K562 (cell line): Measurements from ENCODE around the gene ARHGEF12. TPM values are rescaled to one million over a fixed set of nuclear protein-coding genes. Genes with fewer than 3 reads are reported as not detected.

Experiments used
- ATAC-seq: fragments of 200-7000 bp; cut with Tn5 transposase; 3 replicates; pipeline ENCODE4 v1.9.1; 2020; ENCODE audit warnings: moderate library complexity
- BruUV-seq: library from RNA; stranded (reverse); fragments of 400-500 nt; replicated peaks from 2 replicates; lab custom pipeline; 2021; lab: Mats Ljungman, UMichigan
- CTCF ChIA-PET: fragments of 300-600 bp; formaldehyde crosslinking; extraction: SDS; loops from one replicate; lab custom pipeline; 2021; ENCODE audit warnings: low intra/inter-chr PET ratio; lab: Yijun Ruan, JAX
- POLR2A ChIA-PET: fragments of 300-600, 350-650 bp; sonication (Branson Sonifier 250); formaldehyde crosslinking; extraction: SDS; loops from one replicate; lab custom pipeline; 2021; ENCODE audit warnings: antibody characterized with exemption, inconsistent platforms; lab: Yijun Ruan, JAX
- DNase-seq, 4 experiments: peaks; one replicate each; pipeline versions ENCODE4 v3.0.0 to v3.0.0-alpha.2; 2011 to 2018; ENCODE audit warnings: low spot score in 3 of 4, mixed read lengths in 3 of 4; ENCODE audit errors: extremely low read depth in 1 of 4
- FAIRE-seq: peaks from 2 replicates; lab custom pipeline; 2011; peaks lifted over from hg19 to GRCh38; lab: Jason Lieb, UNC
- H2AFZ ChIP-seq: 2 replicates; pipeline ENCODE4 v1.6.0; 2011; ENCODE audit warnings: low read depth, low read length, control low read depth, inconsistent platforms
- H3K27ac ChIP-seq: fragments of 200-600 bp; 3 replicates; pipeline ENCODE4 v1.8.0; 2011; ENCODE audit warnings: low read depth, mild to moderate bottlenecking, control low read depth, inconsistent platforms, low read length, moderate library complexity, mixed read lengths; ENCODE audit errors: extremely low read depth
- H3K27me3 ChIP-seq, 2 experiments: fragments of 300-600 bp in 1 of 2; 2 replicates in 1 of 2; 3 replicates in 1 of 2; pipeline versions ENCODE4 v1.6.0 to v1.8.0; 2011; ENCODE audit warnings: inconsistent platforms in 2 of 2, low read length in 2 of 2, mild to moderate bottlenecking in 1 of 2, mixed read lengths in 1 of 2, moderate library complexity in 1 of 2; ENCODE audit not compliant: control insufficient read depth in 2 of 2, insufficient read depth in 2 of 2
- H3K36me3 ChIP-seq: fragments of 300-600 bp; 3 replicates; pipeline ENCODE4 v1.8.0; 2011; ENCODE audit warnings: mild to moderate bottlenecking, low read length, inconsistent platforms; ENCODE audit not compliant: control insufficient read depth, insufficient read depth
- H3K4me1 ChIP-seq, 2 experiments: fragments of 200-600 bp in 1 of 2; replicated peaks in 1 of 2; 2 replicates in 1 of 2; 3 replicates in 1 of 2; pipeline versions ENCODE4 v1.5.1 to v1.8.0; 2011; ENCODE audit warnings: inconsistent platforms in 2 of 2, low read length in 2 of 2, mild to moderate bottlenecking in 1 of 2, mixed read lengths in 1 of 2, moderate library complexity in 1 of 2; ENCODE audit not compliant: control insufficient read depth in 2 of 2, insufficient read depth in 2 of 2
- H3K4me2 ChIP-seq: 2 replicates; pipeline ENCODE4 v1.6.1; 2011; ENCODE audit warnings: low read length, control low read depth, inconsistent platforms, mixed read lengths; ENCODE audit not compliant: insufficient read depth
- H3K4me3 ChIP-seq: fragments of 200-600 bp; sonication (generic), shearing (Covaris generic); 2 replicates; pipeline ENCODE4 v1.5.1; 2016; ENCODE audit warnings: control low read depth, inconsistent platforms
- H3K79me2 ChIP-seq: fragments of 200-600 bp; 3 replicates; pipeline ENCODE4 v1.8.0; 2011; ENCODE audit warnings: low read length, inconsistent platforms; ENCODE audit not compliant: control insufficient read depth, insufficient read depth
- H3K9ac ChIP-seq, 2 experiments: 2 replicates each; pipeline versions ENCODE4 v1.6.0 to v1.6.1; 2011; ENCODE audit warnings: low read depth in 2 of 2, low read length in 2 of 2, control low read depth in 1 of 2, inconsistent platforms in 1 of 2, mild to moderate bottlenecking in 1 of 2, mixed read lengths in 1 of 2; ENCODE audit not compliant: insufficient read depth in 1 of 2
- H3K9me1 ChIP-seq: one replicate; pipeline ENCODE4 v1.6.0; 2011; ENCODE audit warnings: inconsistent platforms, mild to moderate bottlenecking, low read length, moderate library complexity; ENCODE audit not compliant: control insufficient read depth, insufficient read depth
- H3K9me3 ChIP-seq: replicated peaks from 2 replicates; pipeline ENCODE4 v1.5.1; 2011; ENCODE audit warnings: low read depth, low read length, inconsistent platforms; ENCODE audit not compliant: control insufficient read depth, insufficient read depth
- H4K20me1 ChIP-seq: replicated peaks from 2 replicates; pipeline ENCODE4 v1.6.1; 2011; ENCODE audit warnings: low read length, inconsistent platforms, mixed read lengths; ENCODE audit not compliant: control insufficient read depth, insufficient read depth
- ATF3 ChIP-seq, 2 experiments: fragments of 450-650 bp in 1 of 2; sonication (generic) in 1 of 2; formaldehyde crosslinking in 1 of 2; IDR thresholded peaks in 1 of 2; conservative IDR thresholded peaks in 1 of 2; 2 replicates each; pipeline versions ENCODE4 v1.6.1 to v1.8.1; 2016 to 2023; ENCODE audit warnings: mild to moderate bottlenecking in 2 of 2, moderate library complexity in 2 of 2, inconsistent platforms in 1 of 2, missing genetic modification reagents in 1 of 2
- CEBPG ChIP-seq, 3 experiments: fragments of 200-800 bp in 1 of 3; sonication (Bioruptor generic) in 1 of 3; sonication (generic) in 1 of 3; formaldehyde crosslinking in 1 of 3; IDR thresholded peaks in 2 of 3; conservative IDR thresholded peaks in 1 of 3; 2 replicates each; pipeline versions ENCODE4 v1.6.1 to v1.8.0; 2016 to 2022; ENCODE audit warnings: missing compliant biosample characterization in 2 of 3, missing genetic modification characterization in 2 of 3, mild to moderate bottlenecking in 1 of 3, missing genetic modification reagents in 1 of 3
- ETS2 ChIP-seq: IDR thresholded peaks from 2 replicates; pipeline ENCODE4 v1.6.1; 2016; ENCODE audit warnings: borderline replicate concordance, missing genetic modification characterization, mild to moderate bottlenecking, moderate library complexity, missing compliant biosample characterization; ENCODE audit not compliant: poor library complexity, severe bottlenecking
- ZFP36 ChIP-seq: fragments of 150-350 bp; IDR thresholded peaks from 2 replicates; pipeline ENCODE4 v1.6.1; 2018; ENCODE audit warnings: low read length, low read depth; ENCODE audit not compliant: partially characterized antibody
- ZNF134 ChIP-seq: fragments of 250-450 bp; sonication (Bioruptor Pico); conservative IDR thresholded peaks from 2 replicates; pipeline ENCODE4 v1.4.0; 2020
- ZNF217 ChIP-seq: sonication (generic); formaldehyde crosslinking; IDR thresholded peaks from 2 replicates; pipeline ENCODE4 v1.8.0; 2022; ENCODE audit warnings: mild to moderate bottlenecking, missing genetic modification reagents
- ZNF224 ChIP-seq: sonication (generic); formaldehyde crosslinking; IDR thresholded peaks from 2 replicates; pipeline ENCODE4 v1.8.0; 2022; ENCODE audit warnings: mild to moderate bottlenecking, missing genetic modification reagents
- ZNF740 ChIP-seq, 3 experiments: fragments of 200-800 bp in 1 of 3; sonication (Bioruptor generic) in 1 of 3; sonication (generic) in 1 of 3; formaldehyde crosslinking in 1 of 3; IDR thresholded peaks; 2 replicates each; pipeline versions ENCODE4 v1.6.1 to v1.8.0; 2016 to 2022; ENCODE audit warnings: mild to moderate bottlenecking in 2 of 3, missing compliant biosample characterization in 2 of 3, missing genetic modification characterization in 2 of 3, missing genetic modification reagents in 1 of 3
- WGBS: fragments of 100-300 bp; shearing (Covaris generic); methylation state at CpG from one replicate; pipeline ENCODE4 v1.1.6; 2016; ENCODE audit warnings: low coverage, mixed read lengths; ENCODE audit not compliant: insufficient coverage; ENCODE audit errors: missing lambda C conversion rate; 5-methylcytosine and 5-hydroxymethylcytosine counted together
- in situ Hi-C: fragments of 300-500 bp; cut with MboI; formaldehyde crosslinking; loops from 4 replicates; pipeline ENCODE4 v1.15.0; 2018; ENCODE audit warnings: inconsistent platforms, mixed read lengths
- intact Hi-C: fragments of 100-400 bp; cut with micrococcal nuclease; formaldehyde crosslinking; loops from 2 replicates; pipeline ENCODE4 v1.14.2; 2022
- polyA plus RNA-seq, 8 experiments: library from polyadenylated mRNA; depleted of rRNA in 4 of 8; stranded (reverse) in 5 of 8; unstranded in 3 of 8; fragments of >200 nt; fragmentation: Nextera tagmentation in 2 of 8; fragmentation: Illumina TruSeq in 1 of 8; extraction: Ambion mirVana in 2 of 8; extraction: Trizol in 1 of 8; gene quantifications; 2 replicates each; pipeline versions ENCODE4 v1.2.1 to v1.2.3, GENCODE V29; 2011 to 2014; ENCODE audit warnings: inconsistent platforms in 1 of 8, missing spikeins in 1 of 8
- total RNA-seq, 7 experiments: library from RNA; depleted of rRNA in 6 of 7; stranded (reverse); fragments of >200 nt in 6 of 7; fragmentation: Illumina TruSeq in 2 of 7; extraction: Trizol in 2 of 7; gene quantifications; 2 replicates each; pipeline versions ENCODE4 v1.2.1 to v1.2.3, GENCODE V29; 2011 to 2021; ENCODE audit warnings: low replicate concordance in 1 of 7

ARHGEF12 gene
- total and polyA plus RNA-seq, 9 of the 15 experiments (the other 6 are each of a cell fraction or from before 2014, with no cell fraction given) = 3.5 to 51.7 (median 29.5) TPM

- TF ChIP-seq ZNF134 (CRISPR knock-in tag) (no peak), ETS2 (tag) (no peak), ZFP36 (peak; percentile 91), ZNF740 (CRISPR knock-in tag; IDR thresholded peaks at IDR 0.05) (no peak), ZNF740 (tag; IDR thresholded peaks at IDR 0.05) (no peak), ZNF217 (CRISPR knock-in tag) (no peak), ATF3 (IDR thresholded peaks at IDR 0.05) (peak; percentile 36), ATF3 (CRISPR knock-in tag; conservative IDR thresholded peaks at IDR 0.05) (no peak), ZNF224 (CRISPR knock-in tag) (no peak), CEBPG (CRISPR knock-in tag; IDR thresholded peaks at IDR 0.05) (no peak), CEBPG (tag; conservative IDR thresholded peaks at IDR 0.05 in 1 of 2, IDR thresholded peaks at IDR 0.05 in 1 of 2) (0 out of 4 replicates have a peak, but pooled peaks have one; percentile 17 to 19)
- CTCF ChIA-PET = no interaction called here
- no peak overlapping the region for H3K4me2 ChIP-seq
- no peak overlapping the region for H3K4me3 ChIP-seq
- H3K9ac ChIP-seq = no peak overlapping the region
- no peaks in the 10 kb centered on the region for H3K9me1 ChIP-seq
- 0 out of 5 replicates have a peak, but pooled peaks cover 0 to 3% of the 10 kb centered on the region in 2 experiments for H3K4me1 ChIP-seq
- H3K79me2 ChIP-seq = no peaks in the 10 kb centered on the region
- H2AFZ ChIP-seq = no peak overlapping the region
- H3K27ac ChIP-seq = no peak overlapping the region
- DNase-seq (no peak), FAIRE-seq (no peak), ATAC-seq (no peak)
- no TSS peak for BruUV-seq
- no peaks in the 10 kb centered on the region for H4K20me1 ChIP-seq
- WGBS = 2% methylated on average over 5 of the region's 5 CpGs
- intact Hi-C loops (no loop called here), in situ Hi-C loops (no loop called here)
- H3K9me3 ChIP-seq = no peaks in the 10 kb centered on the region
- peaks cover 31 to 84% of the 10 kb centered on the region in 2 experiments; a peak in 4 of 5 replicates for H3K27me3 ChIP-seq
- H3K36me3 ChIP-seq = no peaks in the 10 kb centered on the region
- POLR2A ChIA-PET = interaction anchor here (0.9 kb wide), 1 partner anchor 32 kb away, joined by 4 read pairs; no protein-coding TSS in a partner anchor
These were observed 196.6 kb downstream of the ARHGEF12 start for GRCh38 chr11:120532832-120533196.
